HT-29 (cell line): Measurements from ENCODE around the gene CRAMP1. TPM values are rescaled to one million over a fixed set of nuclear protein-coding genes. Genes with fewer than 3 reads are reported as not detected.
"Not testable (repeated sequence)": the region's sequence is repeated elsewhere in the genome, so short reads cannot be mapped to it uniquely, and the experiment has no call there.

ENCODE experiments used
- DNase-seq: peaks from one replicate; pipeline ENCODE4 v3.0.0-alpha.2; 2015; ENCODE audit warnings: low spot score
- total RNA-seq: library from RNA; depleted of rRNA; stranded (reverse); fragments of >200 nt; shearing (Covaris generic); gene quantifications from 2 replicates; pipeline ENCODE4 v1.2.3, GENCODE V29; 2014

The CRAMP1 gene
- total RNA-seq, 1 experiment from 2014 or later = 9.7 TPM

GRCh38 chr16:1680361-1680760, 68.2 kb downstream of the CRAMP1 start:
- no peak for DNase-seq

DNA sequence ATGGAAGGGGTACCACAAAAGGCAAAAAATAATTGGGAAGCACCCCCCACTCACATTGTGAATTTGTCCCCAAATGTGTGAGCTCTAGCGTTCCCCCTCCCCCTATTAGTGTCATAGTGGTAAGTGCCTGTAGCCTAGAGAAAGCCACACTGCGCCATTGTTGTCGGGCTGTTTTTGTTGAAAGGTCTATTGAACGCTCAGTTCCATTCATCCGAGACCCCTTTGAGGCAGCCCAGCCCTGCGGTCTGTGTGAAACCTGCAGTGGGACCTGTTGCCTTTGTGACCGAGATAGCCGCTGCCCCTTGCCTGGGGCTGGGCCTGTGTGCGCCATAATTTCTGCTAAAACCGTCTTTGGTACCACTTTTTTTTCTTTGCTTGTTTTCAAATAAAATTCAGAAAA, 68.9 kb downstream of the CRAMP1 start:
- DNase-seq = no peak

- DNase-seq = no peak
Observed at GRCh38 chr16:1687427-1688316, 75.5 kb downstream of the CRAMP1 start.

DNA sequence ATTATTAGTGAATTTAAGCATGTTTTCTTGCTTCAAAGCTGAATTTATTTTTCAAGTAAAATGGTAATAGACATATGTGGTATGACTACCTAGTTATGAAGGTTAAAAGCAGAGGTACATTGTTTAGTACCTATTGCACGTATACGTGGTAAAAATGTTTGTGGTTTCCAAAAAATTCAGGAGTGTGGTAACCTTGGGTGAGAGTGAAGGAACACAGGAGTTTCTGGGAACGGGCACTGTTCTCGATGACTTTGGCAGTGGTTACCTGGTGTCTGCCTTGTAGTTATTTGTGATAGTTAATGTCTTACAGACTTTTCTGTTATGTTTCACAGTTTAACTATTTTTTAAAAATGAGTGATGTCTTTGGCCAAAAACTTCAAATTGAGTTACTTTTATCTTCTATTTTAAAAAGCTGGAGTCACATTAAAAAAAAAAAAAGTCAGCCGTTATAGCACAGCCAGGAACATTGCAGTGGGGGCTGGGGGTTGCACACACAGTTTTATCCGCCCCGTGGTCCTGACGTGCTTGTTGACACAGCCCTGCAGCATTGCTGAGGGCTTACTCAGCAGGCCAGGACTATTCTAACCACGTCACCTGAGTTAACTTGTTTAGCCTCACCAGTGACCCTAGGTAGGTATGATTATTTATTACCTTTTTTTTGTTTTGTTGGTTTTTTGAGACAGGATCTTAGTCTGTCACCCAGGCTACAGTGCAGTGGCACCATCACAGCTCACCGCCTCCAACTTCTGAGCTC, 76.8 kb downstream of the CRAMP1 start:
- peak; percentile 83 for DNase-seq

DNA sequence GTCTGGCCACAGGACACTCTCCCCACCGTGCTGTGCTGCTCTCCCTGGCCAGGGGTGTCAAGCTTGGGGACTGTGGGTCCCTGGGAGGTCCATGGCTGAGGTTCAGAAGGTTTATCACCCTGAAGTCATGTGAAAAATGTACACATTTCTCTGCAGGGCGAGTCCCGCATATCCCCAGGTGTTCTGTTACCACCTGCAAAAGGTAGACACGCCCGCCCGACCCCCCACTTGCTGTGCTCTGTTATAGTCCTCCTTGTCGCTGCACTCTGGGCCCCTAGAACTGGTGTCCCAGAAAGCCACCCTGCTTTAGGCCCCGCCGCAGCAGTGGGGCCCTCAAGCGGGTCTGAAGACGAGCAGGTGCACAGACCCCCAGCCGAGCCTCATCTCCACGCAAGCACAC, 77.7 kb downstream of the CRAMP1 start:
- DNase-seq = no peak

- DNase-seq = no peak
Observed at GRCh38 chr16:1690810-1691209, 78.7 kb downstream of the CRAMP1 start.

DNA sequence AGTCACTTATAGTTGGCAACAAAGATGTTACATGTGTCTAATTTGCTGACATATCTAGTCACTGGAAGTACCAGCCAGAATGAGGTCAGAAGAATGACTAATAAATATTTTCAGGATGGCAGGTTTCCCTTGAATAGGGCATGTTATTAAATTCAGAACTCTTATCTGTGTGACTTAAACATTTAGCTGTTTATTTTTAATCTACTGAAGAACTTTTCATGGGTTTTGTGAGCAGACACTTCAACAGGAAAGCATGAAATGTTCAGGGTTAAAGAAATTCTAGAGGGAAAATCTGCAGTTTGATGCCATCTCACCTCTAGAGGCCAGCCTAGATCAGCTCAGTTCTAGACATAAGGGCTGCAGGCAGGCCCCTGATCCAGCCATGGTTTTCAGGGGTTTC, 79.1 kb downstream of the CRAMP1 start:
- no peak for DNase-seq

GRCh38 chr16:1691956-1692355, 79.8 kb downstream of the CRAMP1 start:
- DNase-seq = no peak

GRCh38 chr16:1696863-1697262, 84.7 kb downstream of the CRAMP1 start:
- no peak for DNase-seq

DNA sequence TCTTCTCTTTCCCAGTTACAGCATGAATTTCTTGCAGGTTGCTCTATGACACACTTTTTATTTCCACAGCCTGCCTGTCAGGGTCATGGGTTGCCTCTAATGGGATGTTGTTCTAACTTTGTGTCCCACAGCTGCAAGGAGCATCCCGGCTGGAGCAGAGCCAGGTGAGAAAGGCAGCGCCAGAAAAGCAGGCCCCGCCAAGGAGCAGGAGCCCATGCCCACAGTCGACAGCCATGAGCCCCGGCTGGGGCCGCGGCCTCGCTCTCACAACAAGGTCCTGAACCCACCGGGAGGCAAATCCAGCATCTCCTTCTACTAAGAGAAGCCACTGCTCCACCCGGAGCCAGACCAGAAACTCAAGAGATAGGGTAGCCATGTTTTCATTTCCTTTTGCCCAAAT, 86.5 kb downstream of the CRAMP1 start:
- no peak for DNase-seq

DNA sequence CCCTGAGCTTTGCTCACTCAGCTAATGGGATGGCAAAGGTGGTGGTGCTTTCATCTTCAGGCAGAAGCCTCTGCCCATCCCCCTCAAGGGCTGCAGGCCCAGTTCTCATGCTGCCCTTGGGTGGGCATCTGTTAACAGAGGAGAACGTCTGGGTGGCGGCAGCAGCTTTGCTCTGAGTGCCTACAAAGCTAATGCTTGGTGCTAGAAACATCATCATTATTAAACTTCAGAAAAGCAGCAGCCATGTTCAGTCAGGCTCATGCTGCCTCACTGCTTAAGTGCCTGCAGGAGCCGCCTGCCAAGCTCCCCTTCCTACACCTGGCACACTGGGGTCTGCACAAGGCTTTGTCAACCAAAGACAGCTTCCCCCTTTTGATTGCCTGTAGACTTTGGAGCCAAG, 88.1 kb downstream of the CRAMP1 start:
- no peak for DNase-seq

DNA sequence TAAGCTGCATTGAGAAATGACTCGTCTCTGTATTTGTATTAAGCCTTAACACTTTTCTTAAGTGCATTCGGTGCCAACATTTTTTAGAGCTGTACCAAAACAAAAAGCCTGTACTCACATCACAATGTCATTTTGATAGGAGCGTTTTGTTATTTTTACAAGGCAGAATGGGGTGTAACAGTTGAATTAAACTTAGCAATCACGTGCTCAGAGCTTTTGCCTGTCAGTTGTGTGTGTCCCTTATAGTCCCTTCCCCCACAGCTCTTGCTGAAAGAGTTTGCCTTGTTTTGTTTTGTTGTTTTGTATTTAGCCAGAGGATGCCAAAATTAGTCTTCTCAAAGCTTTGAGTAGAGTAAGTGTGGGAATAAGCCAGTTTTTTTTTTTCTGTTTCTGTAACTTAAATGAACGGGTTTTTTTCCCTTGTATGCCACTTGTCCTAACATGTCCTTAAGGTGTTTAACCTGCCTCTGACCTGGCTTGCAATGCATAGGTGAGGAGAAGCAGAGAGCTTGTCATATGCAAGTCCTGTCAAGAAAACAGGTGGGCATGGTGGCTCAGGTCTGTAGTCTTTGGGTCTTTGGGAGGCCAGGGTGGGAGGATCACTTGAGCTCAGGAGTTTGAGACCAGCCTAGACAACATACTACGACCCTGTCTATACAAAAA, 89.2 kb downstream of the CRAMP1 start:
- DNase-seq = no peak

GRCh38 chr16:1705324-1705687, 93.1 kb downstream of the CRAMP1 start:
- DNase-seq = not testable (repeated sequence)

DNA sequence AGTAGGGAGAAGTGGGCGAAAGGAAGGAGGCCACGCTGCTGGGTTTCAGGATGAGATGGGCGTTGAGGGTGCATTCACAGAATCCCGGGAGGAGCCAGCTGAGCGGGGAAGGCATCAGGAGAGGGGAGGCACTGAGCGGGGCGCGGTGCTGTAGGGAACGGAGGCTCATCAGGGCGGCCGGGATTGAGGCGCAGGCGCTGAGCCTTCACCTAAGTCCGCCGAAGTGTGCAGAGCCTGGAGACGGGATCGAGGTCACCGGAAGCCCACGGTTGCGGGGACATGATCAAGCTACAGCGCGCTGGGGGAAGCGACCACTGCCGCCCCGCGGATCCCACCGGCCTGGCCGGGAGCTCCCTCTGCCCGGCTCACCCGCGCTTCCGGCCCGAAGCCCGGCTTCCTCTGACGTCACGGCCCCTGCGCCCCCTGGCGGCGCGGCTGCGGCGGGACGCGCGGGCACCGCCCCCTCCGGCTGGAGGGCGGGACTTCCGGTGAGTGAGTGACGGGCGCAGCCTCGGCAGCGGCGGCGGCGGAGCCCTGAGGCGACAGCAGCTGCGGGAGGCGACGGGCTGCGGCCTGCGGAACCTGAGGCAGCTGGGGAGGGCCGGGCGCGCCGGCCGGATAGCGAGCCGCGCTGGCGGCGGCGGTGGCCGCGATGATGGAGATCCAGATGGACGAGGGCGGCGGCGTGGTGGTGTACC, 93.7 kb downstream of the CRAMP1 start, which contains the start of gene MAPK8IP3:
TSS of gene MAPK8IP3 (plus strand) at position 508 of the 698 bp plus-strand sequence. CDS start at position 653, 145 bp downstream.
- peak; percentile 89 for DNase-seq

DNA sequence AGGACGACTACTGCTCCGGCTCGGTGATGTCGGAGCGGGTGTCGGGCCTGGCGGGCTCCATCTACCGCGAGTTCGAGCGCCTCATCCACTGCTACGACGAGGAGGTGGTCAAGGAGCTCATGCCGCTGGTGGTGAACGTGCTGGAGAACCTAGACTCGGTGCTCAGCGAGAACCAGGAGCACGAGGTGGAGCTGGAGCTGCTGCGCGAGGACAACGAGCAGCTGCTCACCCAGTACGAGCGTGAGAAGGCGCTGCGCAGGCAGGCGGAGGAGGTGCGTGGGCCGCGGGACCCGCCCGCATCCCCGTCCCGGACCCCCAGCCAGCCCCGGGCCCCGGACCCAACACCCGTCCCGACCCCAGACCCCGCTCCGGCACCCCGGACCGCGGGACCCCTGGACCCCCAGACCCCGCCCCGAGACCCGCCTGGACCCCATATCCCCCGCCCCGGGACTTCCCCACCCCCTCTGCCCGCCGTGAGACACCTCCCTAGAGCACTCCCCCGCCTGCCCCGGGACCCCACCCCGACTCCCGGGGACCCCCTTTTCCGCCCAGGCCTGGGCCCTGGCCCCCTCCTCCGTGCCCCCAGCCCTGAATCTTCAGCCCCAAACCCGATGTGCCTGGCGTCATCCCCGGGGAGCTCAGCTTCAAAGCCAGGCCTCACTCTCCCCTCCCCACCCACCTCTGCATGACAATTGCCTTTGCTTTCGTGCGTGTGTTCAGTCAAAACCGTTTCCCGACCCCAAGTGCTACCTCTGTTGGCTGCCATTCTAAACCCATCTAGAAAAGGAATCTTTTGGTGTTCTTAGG, 94.4 kb downstream of the CRAMP1 start:
- no peak for DNase-seq

DNA sequence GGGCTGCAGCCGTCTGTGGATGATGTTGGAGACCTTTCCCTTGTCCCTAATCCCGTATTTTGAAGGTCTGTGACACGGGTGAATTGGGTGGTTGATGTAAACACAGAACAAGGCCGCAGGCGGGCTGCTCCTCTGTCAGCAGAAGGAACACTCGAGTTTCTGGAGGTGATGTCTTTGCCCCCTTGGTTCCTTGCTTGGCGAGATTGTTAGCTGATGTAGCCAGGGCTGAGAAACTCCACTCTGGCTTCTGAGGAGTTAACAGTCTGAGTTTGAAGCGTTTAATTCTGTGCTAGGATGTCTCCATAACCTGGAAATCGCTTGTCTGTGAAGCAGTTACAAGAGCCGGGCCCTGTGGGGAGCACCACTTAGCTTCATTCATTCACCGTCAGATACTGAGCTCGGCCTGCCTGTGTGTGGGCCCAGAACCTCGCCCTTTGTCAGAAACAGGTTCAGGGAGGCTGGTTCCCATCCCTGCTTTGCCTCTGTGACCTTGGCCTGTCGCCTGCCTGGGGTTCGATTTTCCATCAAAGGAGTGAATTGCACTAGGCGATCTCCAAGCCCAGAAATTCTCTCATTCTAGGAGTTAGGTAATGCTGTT, 95.1 kb downstream of the CRAMP1 start:
- DNase-seq = peak; percentile 43

DNA sequence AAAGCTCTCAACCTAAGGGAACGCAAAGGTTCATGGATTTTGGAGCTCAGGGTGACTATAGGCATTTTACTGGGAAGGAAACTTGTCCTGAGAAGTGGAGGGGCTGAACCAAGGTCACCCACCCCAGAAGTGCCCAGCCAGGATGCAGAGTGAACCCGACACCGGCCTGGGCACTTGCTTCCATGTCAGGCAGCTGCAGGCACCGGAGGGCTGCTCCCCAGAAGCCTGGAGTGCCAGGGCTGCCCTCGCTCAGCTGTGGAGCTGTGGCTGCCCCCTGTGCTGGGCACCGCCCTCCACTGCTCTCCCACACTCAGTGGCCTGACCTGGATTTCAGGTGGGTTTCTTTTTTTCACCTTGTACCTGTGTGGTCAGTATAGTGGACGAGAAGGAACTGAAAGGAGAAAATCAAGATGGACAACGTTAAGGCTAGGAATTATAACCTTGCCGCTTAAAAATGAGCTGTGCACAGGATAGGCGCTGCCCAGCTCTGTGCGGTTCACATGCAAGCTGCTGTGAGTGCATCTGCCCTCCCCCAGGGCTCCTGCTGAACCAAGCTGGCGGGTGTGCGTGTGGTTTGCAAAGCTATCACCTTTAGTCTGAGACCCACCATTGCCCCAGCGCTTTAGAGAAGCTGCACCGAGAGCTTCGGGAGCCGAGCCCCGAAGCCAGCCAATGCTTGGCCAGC, 96.1 kb downstream of the CRAMP1 start:
- no peak for DNase-seq

DNA sequence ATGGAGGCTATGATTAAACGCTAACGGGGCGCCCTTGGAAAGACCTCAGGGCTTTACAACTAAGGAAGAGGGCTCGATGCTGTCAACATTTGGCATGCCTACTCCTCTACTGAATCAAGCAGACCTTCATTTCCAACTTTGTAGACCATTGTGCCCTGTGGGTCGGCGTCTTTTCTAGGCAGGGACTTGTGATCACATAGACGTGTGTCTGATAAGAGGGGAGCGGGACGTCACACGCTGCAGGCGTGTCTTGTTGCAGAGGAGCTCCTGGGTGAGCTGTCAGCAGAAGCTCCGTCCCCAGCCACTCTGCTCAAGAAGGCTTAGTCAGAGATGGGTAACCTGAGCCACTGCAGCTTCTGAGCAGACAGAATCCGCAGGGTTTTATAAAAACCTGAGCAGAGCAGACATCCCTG, 96.6 kb downstream of the CRAMP1 start:
- no peak for DNase-seq

DNA sequence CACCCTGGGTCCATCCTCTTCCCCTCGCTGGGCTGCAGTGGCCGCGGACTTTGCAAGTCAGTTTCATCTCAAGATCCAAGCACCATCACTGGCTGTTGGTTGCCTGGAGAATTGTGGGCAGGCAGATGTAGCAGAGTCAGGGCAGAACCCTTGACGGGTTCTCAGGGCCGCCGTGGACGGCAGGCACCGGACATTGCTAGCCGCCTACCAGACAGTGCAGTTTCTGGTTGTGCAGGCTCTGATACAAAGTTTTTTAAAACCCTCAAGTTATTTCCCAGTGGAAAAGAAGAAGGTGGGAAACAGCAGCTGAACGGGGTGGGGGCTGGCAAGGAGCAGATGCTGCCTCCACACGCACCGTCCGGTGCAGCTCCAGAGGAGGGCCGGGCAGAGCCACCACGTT, 97.2 kb downstream of the CRAMP1 start:
- DNase-seq = no peak
